GM18873 (cell line): ENCODE results near the gene KIAA0232.

Experiments
- ATAC-seq: cut with Tn5 transposase; IDR thresholded peaks from one replicate; pipeline ENCODE4 v1.9.1; 2021; ENCODE audit warnings: mild to moderate bottlenecking, moderate library complexity, moderate number of reproducible peaks; ENCODE audit not compliant: unreplicated experiment, low FRiP score

The KIAA0232 gene

GRCh38 chr4:6782147-6782845 lies at the start of gene KIAA0232:
TSS of gene KIAA0232 (plus strand) at chr4:6782727. CDS start at chr4:6824454, 41,727 bp downstream.
- ATAC-seq: peak; percentile 52

GRCh38 chr4:6733358-6734164 lies 49.0 kb upstream of the KIAA0232 start:
- no peak for ATAC-seq

GRCh38 chr4:6734165-6734786 lies 48.3 kb upstream of the KIAA0232 start:
- no peak for ATAC-seq

- no peak for ATAC-seq
These were observed 42.6 kb upstream of the KIAA0232 start for GRCh38 chr4:6739920-6740319.

GRCh38 chr4:6740347-6740746 lies 42.2 kb upstream of the KIAA0232 start:
- ATAC-seq: no peak

GRCh38 chr4:6742507-6742906 lies 40.0 kb upstream of the KIAA0232 start:
- no peak for ATAC-seq

- ATAC-seq: no peak
These were observed 39.5 kb upstream of the KIAA0232 start for GRCh38 chr4:6742989-6743388.

GRCh38 chr4:6746721-6747293 lies 35.7 kb upstream of the KIAA0232 start:
- no peak for ATAC-seq

GRCh38 chr4:6747294-6748051 lies 35.1 kb upstream of the KIAA0232 start:
- no peak for ATAC-seq

GRCh38 chr4:6748286-6748685 lies 34.2 kb upstream of the KIAA0232 start:
- ATAC-seq: no peak

GRCh38 chr4:6749340-6750171 lies 33.0 kb upstream of the KIAA0232 start:
- no peak for ATAC-seq

- no peak for ATAC-seq
These were observed 32.0 kb upstream of the KIAA0232 start for GRCh38 chr4:6750286-6751221.

GRCh38 chr4:6751611-6752485 lies 30.7 kb upstream of the KIAA0232 start:
- no peak for ATAC-seq

- ATAC-seq: no peak
These were observed 30.1 kb upstream of the KIAA0232 start for GRCh38 chr4:6752486-6752829.

- ATAC-seq: no peak
These were observed 29.4 kb upstream of the KIAA0232 start for GRCh38 chr4:6753103-6753560.

- ATAC-seq: no peak
These were observed 28.6 kb upstream of the KIAA0232 start for GRCh38 chr4:6753891-6754290.

GRCh38 chr4:6754481-6755087 lies 27.9 kb upstream of the KIAA0232 start:
- ATAC-seq: no peak
